GM12878 (cell line): ENCODE measurements around the gene UQCC2. TPM values are rescaled to one million over a fixed set of nuclear protein-coding genes. Genes with fewer than 3 reads are reported as not detected.

Experiments used
- HDAC2 ChIP-seq: fragments of 200-600 bp; sonication (generic); IDR thresholded peaks from 2 replicates; pipeline ENCODE4 v1.6.1; 2017
- NFIC ChIP-seq: IDR thresholded peaks from 2 replicates; pipeline ENCODE4 v1.6.1; 2012; ENCODE audit warnings: low read depth, mild to moderate bottlenecking, inconsistent platforms, low read length, moderate library complexity
- POLR2A ChIP-seq: IDR thresholded peaks from 2 replicates; pipeline ENCODE4 v1.6.1; 2011; ENCODE audit warnings: low read depth, mild to moderate bottlenecking, low read length
- POLR2AphosphoS5 ChIP-seq: IDR thresholded peaks from 2 replicates; pipeline ENCODE4 v1.6.1; 2011; ENCODE audit warnings: mild to moderate bottlenecking, low read length, inconsistent platforms
- SUZ12 ChIP-seq: fragments of 200-600 bp; sonication (generic); IDR thresholded peaks from one replicate; pipeline ENCODE4 v1.6.1; 2018; ENCODE audit warnings: antibody characterized with exemption, mild to moderate bottlenecking; ENCODE audit not compliant: unreplicated experiment
- ZNF217 ChIP-seq: fragments of 450-650 bp; IDR thresholded peaks from 2 replicates; pipeline ENCODE4 v1.6.1; 2017; ENCODE audit warnings: antibody characterized with exemption, mild to moderate bottlenecking
- ZNF384 ChIP-seq: IDR thresholded peaks from 2 replicates; pipeline ENCODE4 v1.6.1; 2012; ENCODE audit warnings: low read depth, mild to moderate bottlenecking, low read length, improper control_type of control experiment, borderline replicate concordance
- polyA plus RNA-seq, 11 experiments: library from polyadenylated mRNA; depleted of rRNA in 4 of 11; unstranded in 6 of 11; stranded (reverse) in 5 of 11; fragments of >200 nt; fragmentation: Nextera tagmentation in 4 of 11; fragmentation: Illumina TruSeq in 1 of 11; extraction: Ambion mirVana in 4 of 11; extraction: Trizol in 1 of 11; gene quantifications; 1 replicate in 1 of 11; 2 replicates in 10 of 11; pipeline versions ENCODE4 v1.2.1 to v1.2.3, GENCODE V29; 2011 to 2016; ENCODE audit warnings: inconsistent platforms in 2 of 11, missing spikeins in 2 of 11, low read depth in 1 of 11
- total RNA-seq, 4 experiments: library from RNA; depleted of rRNA in 3 of 4; stranded (reverse); fragments of >200 nt in 3 of 4; fragmentation: Illumina TruSeq in 1 of 4; extraction: Trizol in 1 of 4; gene quantifications; 2 replicates each; pipeline versions ENCODE4 v1.2.1 to v1.2.3, GENCODE V29; 2013 to 2021
- TF ChIP-seq, protein P1 (sequence below): IDR thresholded peaks from 2 replicates; pipeline ENCODE4 v1.6.1; 2011; ENCODE audit warnings: low read depth, low read length, improper control_type of control experiment, borderline replicate concordance
- TF ChIP-seq, protein P2 (sequence below): fragments of 450-650 bp; IDR thresholded peaks from 2 replicates; pipeline ENCODE4 v1.6.1; 2017; ENCODE audit warnings: mild to moderate bottlenecking, moderate library complexity

The UQCC2 gene
- total and polyA plus RNA-seq, 10 of the 15 experiments (the other 5 are each of a cell fraction or from before 2014, with no cell fraction given), result 40.6 to 478 (median 71.2) TPM

DNA sequence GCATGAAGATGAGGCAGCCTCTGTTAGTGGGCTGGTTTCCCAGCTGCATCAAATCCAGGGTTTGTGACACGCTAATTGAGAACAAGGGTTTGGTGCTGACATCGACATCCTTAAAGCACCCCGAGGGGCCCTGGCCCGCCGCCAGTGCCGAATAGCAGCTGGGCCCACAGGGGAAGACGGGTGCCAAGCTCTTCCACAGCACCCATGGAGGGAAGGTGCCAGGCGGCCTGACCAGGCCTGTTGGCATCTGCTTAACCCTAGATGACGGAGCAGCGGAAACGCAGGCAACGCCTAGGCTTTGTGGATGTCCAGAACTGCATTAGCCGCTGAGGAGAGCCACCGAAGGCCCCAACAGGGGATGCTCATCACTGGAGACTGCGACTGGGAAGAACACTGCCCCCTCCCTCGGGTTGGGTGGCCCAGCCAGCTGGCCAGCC is 16.0 kb downstream of the UQCC2 start (continued):
- TF ChIP-seq, protein P1, sequence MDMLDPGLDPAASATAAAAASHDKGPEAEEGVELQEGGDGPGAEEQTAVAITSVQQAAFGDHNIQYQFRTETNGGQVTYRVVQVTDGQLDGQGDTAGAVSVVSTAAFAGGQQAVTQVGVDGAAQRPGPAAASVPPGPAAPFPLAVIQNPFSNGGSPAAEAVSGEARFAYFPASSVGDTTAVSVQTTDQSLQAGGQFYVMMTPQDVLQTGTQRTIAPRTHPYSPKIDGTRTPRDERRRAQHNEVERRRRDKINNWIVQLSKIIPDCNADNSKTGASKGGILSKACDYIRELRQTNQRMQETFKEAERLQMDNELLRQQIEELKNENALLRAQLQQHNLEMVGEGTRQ, result no peak
- TF ChIP-seq POLR2AphosphoS5 (no peak), ZNF384 (no peak), SUZ12 (no peak), NFIC (no peak), ZNF217 (no peak), HDAC2 (no peak), POLR2A (no peak; the same call in 1 of the 2 replicates)
- TF ChIP-seq, protein P2, sequence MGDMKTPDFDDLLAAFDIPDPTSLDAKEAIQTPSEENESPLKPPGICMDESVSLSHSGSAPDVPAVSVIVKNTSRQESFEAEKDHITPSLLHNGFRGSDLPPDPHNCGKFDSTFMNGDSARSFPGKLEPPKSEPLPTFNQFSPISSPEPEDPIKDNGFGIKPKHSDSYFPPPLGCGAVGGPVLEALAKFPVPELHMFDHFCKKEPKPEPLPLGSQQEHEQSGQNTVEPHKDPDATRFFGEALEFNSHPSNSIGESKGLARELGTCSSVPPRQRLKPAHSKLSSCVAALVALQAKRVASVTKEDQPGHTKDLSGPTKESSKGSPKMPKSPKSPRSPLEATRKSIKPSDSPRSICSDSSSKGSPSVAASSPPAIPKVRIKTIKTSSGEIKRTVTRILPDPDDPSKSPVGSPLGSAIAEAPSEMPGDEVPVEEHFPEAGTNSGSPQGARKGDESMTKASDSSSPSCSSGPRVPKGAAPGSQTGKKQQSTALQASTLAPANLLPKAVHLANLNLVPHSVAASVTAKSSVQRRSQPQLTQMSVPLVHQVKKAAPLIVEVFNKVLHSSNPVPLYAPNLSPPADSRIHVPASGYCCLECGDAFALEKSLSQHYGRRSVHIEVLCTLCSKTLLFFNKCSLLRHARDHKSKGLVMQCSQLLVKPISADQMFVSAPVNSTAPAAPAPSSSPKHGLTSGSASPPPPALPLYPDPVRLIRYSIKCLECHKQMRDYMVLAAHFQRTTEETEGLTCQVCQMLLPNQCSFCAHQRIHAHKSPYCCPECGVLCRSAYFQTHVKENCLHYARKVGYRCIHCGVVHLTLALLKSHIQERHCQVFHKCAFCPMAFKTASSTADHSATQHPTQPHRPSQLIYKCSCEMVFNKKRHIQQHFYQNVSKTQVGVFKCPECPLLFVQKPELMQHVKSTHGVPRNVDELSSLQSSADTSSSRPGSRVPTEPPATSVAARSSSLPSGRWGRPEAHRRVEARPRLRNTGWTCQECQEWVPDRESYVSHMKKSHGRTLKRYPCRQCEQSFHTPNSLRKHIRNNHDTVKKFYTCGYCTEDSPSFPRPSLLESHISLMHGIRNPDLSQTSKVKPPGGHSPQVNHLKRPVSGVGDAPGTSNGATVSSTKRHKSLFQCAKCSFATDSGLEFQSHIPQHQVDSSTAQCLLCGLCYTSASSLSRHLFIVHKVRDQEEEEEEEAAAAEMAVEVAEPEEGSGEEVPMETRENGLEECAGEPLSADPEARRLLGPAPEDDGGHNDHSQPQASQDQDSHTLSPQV, result no peak
- TF ChIP-seq, all 136 proteins: peak for 0
